Tibial nerve (tissue), 4 donors: ENCODE measurements around the gene IGHMBP2. TPM values are rescaled to one million over a fixed set of nuclear protein-coding genes. Genes with fewer than 3 reads are reported as not detected.

Source experiments
- DNase-seq, 2 donors: peaks; one replicate each; pipeline ENCODE4 v3.0.0-alpha.2; 2019; ENCODE audit warnings: low spot score in 2 of 2
- H3K27ac ChIP-seq, 4 donors: fragments of 200-600 bp; sonication (generic) in 3 of 4; one replicate each; pipeline ENCODE4 v1.5.1; 2017 to 2019; ENCODE audit warnings: mild to moderate bottlenecking in 1 of 4
- H3K27me3 ChIP-seq, 2 donors: fragments of 200-600 bp; sonication (generic) in 1 of 2; one replicate each; pipeline versions ENCODE4 v1.5.1 to v1.6.0; 2017 to 2019
- H3K36me3 ChIP-seq, 3 donors: fragments of 200-600 bp; sonication (generic); one replicate each; pipeline ENCODE4 v1.5.1; 2018 to 2019
- H3K4me1 ChIP-seq, 4 donors: fragments of 200-600 bp; sonication (generic) in 3 of 4; one replicate each; pipeline ENCODE4 v1.5.1; 2017 to 2019
- H3K4me3 ChIP-seq, 4 donors: fragments of 200-600 bp; sonication (generic) in 3 of 4; one replicate each; pipeline ENCODE4 v1.5.1; 2017 to 2019; ENCODE audit warnings: mild to moderate bottlenecking in 1 of 4, moderate library complexity in 1 of 4
- H3K9me3 ChIP-seq, 4 donors: fragments of 200-600 bp; sonication (generic) in 3 of 4; one replicate each; pipeline ENCODE4 v1.5.1; 2017 to 2019
- CTCF ChIP-seq, 5 experiments: fragments of 200-600 bp in 3 of 5; fragments of 450-650 bp in 2 of 5; sonication (generic) in 3 of 5; IDR thresholded peaks; one replicate each; pipeline ENCODE4 v1.5.1; 2016 to 2019; ENCODE audit warnings: antibody characterized with exemption in 5 of 5, mild to moderate bottlenecking in 3 of 5, moderate library complexity in 2 of 5
- EP300 ChIP-seq, 2 donors: sonication (generic); formaldehyde crosslinking; IDR thresholded peaks; one replicate each; pipeline ENCODE4 v1.6.1; 2017; ENCODE audit warnings: antibody characterized with exemption in 2 of 2, mild to moderate bottlenecking in 1 of 2
- POLR2A ChIP-seq, 2 donors: fragments of 450-650 bp; IDR thresholded peaks; one replicate each; pipeline ENCODE4 v1.6.1; 2017; ENCODE audit warnings: antibody characterized with exemption in 2 of 2, mild to moderate bottlenecking in 2 of 2, moderate library complexity in 2 of 2
- WGBS, 2 donors: methylation state at CpG; one replicate each; pipeline ENCODE4 v1.1.5; 2018; 5-methylcytosine and 5-hydroxymethylcytosine counted together
- total RNA-seq, 4 donors: library from RNA; depleted of rRNA; stranded (reverse); fragments of >200 nt; gene quantifications; one replicate each; pipeline ENCODE4 v1.1.0, GENCODE V29; 2016

Gene IGHMBP2
- total RNA-seq, 4 donors from 2014 or later: 12.9 to 29.4 (median 22.3) TPM

GRCh38 chr11:68959465-68960293 is 56.0 kb downstream of the IGHMBP2 start:
- H3K4me1 ChIP-seq: peaks cover 0 to 16% (median 6%) of the 10 kb centered on the region in 4 donors
- no peak overlapping the region for H3K27ac ChIP-seq
- no peak for DNase-seq
- no peak for TF ChIP-seq CTCF (IDR thresholded peaks at IDR 0.05)
- no peak for TF ChIP-seq POLR2A (IDR thresholded peaks at IDR 0.05)
- no peak for TF ChIP-seq EP300 (IDR thresholded peaks at IDR 0.05)
- 84 to 85% methylated on average over 28 of the region's 31 CpGs for WGBS, 2 donors
- no peak overlapping the region for H3K4me3 ChIP-seq
- no peaks in the 10 kb centered on the region for H3K36me3 ChIP-seq
- no peaks in the 10 kb centered on the region for H3K27me3 ChIP-seq
- no peaks in the 10 kb centered on the region for H3K9me3 ChIP-seq

- peaks cover 0 to 8% (median 1%) of the 10 kb centered on the region in 4 donors for H3K4me1 ChIP-seq
- H3K27me3 ChIP-seq: no peaks in the 10 kb centered on the region
- H3K9me3 ChIP-seq: no peaks in the 10 kb centered on the region
- H3K4me3 ChIP-seq: no peak overlapping the region
- H3K27ac ChIP-seq: no peak overlapping the region
- 81% methylated on average over 13 to 21 of the region's 25 CpGs for WGBS, 2 donors
- no peak for TF ChIP-seq EP300 (IDR thresholded peaks at IDR 0.05)
- no peak for TF ChIP-seq POLR2A (IDR thresholded peaks at IDR 0.05)
- TF ChIP-seq CTCF (IDR thresholded peaks at IDR 0.05): no peak
- DNase-seq: no peak
- H3K36me3 ChIP-seq: no peaks in the 10 kb centered on the region
These were observed 56.8 kb downstream of the IGHMBP2 start for GRCh38 chr11:68960294-68961071.

GRCh38 chr11:68961245-68961644 is 57.6 kb downstream of the IGHMBP2 start:
- no peak for DNase-seq
- TF ChIP-seq EP300 (IDR thresholded peaks at IDR 0.05): no peak
- no peak for TF ChIP-seq CTCF (IDR thresholded peaks at IDR 0.05)
- no peak for TF ChIP-seq POLR2A (IDR thresholded peaks at IDR 0.05)
- H3K4me1 ChIP-seq: peaks cover 0 to 3% (median 0%) of the 10 kb centered on the region in 4 donors
- H3K36me3 ChIP-seq: no peaks in the 10 kb centered on the region
- no peak overlapping the region for H3K4me3 ChIP-seq
- WGBS, 2 donors: 73 to 75% methylated on average over 8 of the region's 8 CpGs
- no peak overlapping the region for H3K27ac ChIP-seq
- H3K27me3 ChIP-seq: no peaks in the 10 kb centered on the region
- no peaks in the 10 kb centered on the region for H3K9me3 ChIP-seq

GRCh38 chr11:68962527-68963250 is 59.0 kb downstream of the IGHMBP2 start:
- DNase-seq: no peak
- TF ChIP-seq EP300 (IDR thresholded peaks at IDR 0.05) (no peak), POLR2A (IDR thresholded peaks at IDR 0.05) (no peak), CTCF (IDR thresholded peaks at IDR 0.05) (no peak)
- Histone ChIP-seq H3K4me3 (no peak overlapping the region), H3K4me1 (no peaks in the 10 kb centered on the region), H3K27me3 (no peaks in the 10 kb centered on the region), H3K9me3 (no peaks in the 10 kb centered on the region), H3K36me3 (no peaks in the 10 kb centered on the region), H3K27ac (no peak overlapping the region)
- 77 to 81% methylated on average over 16 of the region's 16 CpGs for WGBS, 2 donors
